ENCODE data around the gene LGMN.

The LGMN gene

DNA sequence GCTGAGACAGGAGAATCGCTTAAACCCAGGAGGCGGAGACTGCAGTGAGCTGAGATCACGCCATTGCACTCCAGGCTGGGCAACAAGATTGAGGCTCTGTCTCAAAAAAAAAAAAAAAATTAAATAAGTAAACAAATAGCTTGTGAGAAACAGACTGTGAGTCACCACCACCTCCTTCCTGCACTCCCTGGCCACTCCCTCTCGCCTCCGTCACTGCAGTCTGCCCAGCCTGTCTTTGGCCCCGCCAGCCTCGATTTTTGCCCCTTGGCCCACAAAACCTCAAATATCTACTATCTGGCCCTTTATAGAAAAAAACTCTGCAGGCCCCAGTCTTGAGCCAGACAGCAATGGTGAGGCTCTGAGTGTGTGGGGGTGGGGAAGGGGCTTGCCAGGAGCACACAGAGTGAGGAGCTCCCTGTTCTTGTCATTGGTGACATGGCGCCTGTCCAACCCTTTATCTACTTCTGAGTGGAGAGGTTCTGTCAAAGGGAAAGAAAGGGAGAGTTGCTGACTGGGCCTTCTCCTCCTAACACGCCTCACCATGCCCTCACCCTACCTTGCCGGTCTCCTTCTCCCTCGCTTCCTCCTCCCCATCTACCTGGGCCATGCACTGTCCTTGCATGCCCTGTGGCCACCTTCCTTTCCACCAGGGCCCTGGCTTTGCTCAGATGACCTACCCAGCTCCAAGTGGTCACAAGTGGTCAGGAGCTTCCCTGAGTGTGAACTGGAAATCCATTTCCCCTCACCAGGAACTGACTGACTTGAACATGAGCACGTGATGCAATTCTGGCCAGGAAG is 22.1 kb downstream of the LGMN start:
- no peak for DNase-seq (ENCODE audit: low read depth in 2 of 2)

DNA sequence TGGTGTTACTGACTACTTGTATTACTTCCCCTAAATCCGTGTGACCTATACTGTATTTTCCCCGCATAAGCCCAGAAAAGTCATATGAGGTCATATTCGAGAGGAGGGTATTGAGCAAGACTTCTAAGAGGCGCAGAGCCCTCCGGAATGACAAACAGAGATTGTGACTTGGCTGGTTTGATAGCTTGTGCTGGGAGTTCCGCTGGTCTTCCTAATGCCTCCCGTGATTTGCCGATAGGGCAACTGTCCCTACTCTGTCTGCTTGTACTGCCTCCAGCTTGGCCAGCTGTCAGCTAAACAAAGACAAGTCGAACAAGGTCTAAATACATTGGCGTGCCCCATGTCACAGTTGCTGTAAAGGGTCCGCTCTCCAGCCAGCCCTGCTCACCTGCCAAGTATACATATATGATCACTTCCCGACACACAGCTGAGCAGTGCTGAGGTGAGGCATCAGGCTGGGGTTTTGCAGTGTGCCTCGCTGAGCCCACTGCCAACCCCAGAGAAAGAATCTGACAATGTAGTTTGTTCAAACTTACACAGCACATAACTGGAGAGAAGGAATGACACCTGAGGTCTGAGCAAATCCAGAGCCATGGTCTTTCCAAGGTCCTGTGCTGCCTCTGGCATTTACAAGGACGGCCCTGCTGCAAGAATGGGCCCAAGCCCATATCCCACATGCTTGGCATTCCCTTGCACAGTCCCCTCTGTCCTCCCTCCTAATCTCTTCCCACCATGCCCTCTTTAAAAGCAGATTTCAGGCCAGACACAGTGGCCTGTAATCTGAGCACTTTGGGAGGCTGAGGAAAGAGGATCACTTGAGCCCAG is 23.7 kb downstream of the LGMN start:
- no peak for DNase-seq (ENCODE audit: low read depth in 2 of 2)

DNA sequence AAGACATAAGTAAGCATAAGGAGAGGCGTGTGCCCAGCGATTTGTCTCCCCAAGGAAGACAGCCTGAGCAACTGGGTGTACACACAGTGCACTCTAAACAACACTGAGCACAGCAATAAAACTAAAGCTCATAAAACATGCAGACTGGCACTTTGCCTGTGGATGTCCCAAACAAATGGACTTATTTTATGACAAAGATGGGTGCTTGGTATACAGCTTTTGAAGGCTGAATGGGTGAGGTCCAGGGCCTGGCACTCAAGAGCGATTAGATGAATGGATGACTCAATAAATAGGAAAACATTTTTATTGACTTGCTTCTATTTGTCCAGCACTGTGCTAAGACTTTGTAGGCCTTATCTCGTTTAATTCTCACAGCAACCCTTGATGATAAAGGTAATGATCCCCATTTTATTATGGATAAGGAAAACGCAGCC is 28.5 kb downstream of the LGMN start:
- no peak for DNase-seq (ENCODE audit: low read depth in 2 of 2)

DNA sequence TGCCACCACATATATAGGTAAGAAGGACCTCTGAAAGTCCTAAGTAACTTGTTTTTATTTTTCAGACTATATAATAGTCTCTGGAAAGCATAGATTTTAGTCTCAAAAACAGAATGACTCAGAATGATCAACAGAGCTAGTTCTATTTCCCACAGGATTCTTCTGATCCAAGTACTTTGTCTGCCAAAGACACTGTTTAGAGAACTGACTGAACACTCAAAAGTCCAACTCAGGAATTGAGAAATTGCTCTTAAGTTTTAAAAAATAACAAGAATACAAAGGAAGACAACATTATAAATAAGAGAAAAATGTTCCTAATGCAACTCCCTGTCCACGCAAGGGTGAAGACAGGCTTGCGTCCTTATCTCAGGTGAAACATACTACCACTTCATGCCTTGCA is 29.0 kb downstream of the LGMN start:
- no peak for DNase-seq (ENCODE audit: low read depth in 2 of 2)

DNA sequence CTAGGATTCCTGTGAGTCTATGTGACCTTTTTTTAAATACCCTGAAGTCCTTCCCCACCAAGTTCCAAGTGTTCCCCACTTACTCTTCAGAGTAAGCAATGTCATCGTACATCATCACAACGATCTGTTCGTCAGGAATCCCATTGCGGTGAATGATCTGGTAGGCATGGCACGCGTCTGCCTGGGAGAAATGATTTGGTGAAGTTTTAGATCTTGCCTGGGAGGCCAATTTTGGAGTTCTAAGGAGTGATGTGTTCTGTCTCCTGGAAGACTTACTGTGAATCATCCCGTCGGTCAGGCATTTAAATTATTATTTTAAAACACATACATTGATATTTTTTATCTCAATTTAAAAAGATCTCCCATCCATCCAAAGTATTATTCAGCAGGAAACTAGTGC is 29.8 kb downstream of the LGMN start:
- DNase-seq (ENCODE audit: low read depth in 2 of 2) = no peak

DNA sequence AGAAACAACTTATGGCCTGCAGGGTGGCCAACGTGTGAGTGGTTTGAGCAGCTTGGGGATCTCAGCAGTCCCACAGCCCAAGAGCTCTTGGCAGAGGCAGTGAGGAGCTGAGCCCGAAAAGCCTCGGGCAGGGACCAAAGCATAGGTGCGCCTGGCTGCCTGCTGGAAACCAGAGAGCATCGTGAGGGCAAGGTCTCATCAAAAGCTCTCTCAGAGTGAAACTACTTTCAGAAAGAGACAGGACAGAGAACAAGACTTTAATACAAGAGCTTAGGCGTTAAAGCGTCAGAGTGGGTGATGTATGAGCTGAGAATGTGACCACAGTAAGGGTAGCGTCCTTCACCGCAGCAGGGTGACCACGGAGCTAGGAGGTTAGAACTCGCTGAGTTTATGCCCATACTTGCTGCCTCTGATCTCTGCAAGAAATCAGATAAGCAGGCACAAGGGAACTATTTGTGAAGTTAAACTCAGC is 30.8 kb downstream of the LGMN start:
- DNase-seq (ENCODE audit: low read depth in 2 of 2) = no peak

DNA sequence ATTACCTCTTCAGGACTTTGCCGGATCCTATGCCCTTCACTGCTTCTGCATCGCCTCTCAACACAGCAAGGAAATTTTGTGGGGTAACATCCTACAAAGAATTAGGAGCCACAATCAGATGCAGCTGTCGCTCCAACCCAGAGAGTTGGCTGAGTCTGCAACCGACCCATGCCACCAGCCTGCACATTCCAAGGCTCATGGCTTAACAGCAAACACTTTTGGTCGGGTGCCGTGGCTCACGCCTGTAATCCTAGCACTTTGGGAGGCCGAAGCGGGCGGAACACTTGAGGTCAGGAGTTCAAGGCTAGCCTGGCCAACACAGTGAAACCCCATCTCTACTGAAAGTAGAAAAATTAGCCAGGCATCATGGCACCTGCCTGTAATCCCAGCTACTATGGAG is 32.3 kb downstream of the LGMN start:
- no peak for DNase-seq (ENCODE audit: low read depth in 2 of 2)

DNA sequence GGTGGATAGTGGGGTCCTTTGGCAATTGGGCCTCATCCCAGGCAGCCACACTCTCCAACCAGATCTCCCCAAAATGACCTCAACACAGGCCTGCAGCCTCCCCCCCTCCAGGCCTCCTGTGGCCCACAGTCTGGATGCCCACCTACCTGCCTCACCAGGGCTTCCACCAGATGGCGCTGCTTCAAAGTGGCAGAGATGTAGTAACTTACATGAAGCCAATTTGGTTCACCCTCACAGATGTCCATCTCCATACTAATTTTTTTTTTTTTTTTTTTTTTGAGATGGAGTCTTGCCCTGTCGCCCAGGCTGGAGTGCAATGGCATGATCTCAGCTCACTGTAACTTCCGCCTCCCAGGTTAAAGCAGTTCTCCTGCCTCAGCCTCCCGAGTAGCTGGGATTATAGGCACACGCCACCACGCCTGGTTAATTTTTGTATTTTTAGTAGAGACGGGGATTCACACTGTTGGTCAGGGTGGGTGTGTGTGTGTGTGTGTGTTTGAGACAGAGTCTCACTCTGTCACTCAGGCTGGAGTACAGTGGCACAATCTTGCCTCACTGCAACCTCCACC is 33.6 kb downstream of the LGMN start:
- DNase-seq (ENCODE audit: low read depth in 2 of 2) = peak; percentile 48 to 77

DNA sequence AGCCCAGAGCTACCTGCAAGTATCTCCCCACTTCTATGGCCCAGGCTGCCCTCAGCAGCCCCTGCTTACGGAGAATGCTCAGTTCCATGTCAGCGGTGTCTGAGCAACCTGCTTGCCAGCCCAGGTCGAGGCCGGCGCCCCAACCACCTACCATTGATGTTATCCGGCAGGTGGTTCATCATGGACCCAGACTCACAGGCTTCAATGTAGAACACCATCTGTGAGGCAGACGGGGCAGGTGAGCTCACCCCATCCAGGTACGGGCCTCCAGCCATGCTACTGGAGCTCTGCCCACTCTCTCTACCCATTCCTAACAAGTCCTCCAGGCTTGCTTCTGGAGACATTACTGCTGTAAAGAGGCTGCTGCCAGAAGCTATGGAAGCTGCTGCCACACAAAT is 35.8 kb downstream of the LGMN start:
- no peak for DNase-seq (ENCODE audit: low read depth in 2 of 2)

DNA sequence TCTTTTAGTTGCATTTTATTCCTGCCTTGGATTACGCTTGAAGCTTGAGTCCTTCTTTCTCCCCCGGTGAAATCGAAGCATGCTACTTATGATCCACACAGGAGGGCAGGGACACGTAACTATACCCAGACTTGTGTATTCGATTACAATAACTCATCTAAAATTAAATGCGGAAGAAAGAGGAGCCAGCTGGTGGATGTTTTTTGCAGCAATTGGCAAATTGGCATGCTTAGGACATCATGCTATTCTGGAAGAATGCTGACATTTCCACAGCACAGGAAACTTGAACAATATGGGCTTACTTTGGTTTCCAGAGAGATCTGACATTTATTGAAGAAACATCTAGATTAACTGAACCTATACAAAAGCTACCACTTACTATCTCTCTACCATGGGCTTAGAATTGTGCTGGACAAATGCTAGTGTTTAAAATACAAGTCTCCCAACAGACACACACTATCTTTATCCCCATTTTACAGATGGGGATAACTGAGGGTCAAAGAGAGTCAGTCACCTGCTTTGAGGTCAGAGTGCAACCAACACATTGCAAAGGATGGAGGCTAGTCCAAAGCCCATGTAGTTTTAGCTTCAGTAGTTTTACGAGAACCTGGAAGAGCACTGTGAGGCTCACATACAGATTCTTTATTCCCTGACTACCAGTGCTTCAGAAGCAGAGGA is 36.3 kb downstream of the LGMN start:
- DNase-seq (ENCODE audit: low read depth in 2 of 2) = no peak

DNA sequence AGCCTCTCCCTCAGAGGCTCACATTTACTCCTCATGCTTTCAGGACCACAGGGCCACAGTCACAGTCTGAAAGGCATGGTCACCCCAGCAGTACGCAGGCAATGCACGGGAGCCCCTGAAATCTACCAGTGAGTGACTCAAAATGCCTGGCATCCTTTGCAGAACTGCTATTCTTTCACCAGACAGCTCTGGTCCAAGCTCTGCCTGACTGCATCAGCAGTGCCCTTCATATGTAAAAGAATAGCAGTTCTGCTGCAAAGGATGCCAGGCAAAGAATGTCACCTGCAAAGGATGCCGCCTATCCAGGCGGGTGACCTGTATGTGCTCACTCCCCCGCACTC is 38.5 kb downstream of the LGMN start:
- no peak for DNase-seq (ENCODE audit: low read depth in 2 of 2)

DNA sequence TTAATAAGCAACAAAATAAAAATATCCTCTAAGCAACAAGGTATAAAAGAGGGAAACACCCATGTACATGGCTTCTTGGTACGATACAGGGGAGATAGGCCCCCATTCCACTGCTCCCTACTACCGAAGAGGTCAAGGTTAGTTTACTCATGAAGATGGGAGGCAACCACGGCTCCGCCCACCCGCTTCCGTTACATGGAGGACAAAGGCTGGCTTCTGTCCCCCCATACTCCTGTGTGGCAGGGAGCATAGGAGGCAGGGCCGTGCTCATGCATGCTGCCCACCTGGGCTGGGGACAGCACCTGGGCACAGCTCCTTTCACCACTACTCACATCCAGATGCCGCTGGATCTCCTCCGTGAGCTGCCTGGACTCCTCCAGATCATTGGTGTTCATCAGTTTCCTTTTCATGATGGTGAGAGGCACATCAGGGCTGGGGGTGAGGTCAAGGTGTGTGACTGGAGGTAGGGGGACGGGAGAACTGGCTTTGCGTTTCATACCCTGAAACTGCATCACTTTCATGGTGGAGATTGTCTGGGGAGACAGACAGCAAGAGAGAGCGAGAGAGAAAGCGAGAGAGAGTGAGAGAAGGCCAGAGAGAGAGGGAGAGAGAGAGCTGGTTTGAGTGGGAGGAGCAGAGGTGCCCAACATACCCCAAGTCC is 39.0 kb downstream of the LGMN start:
- no peak for DNase-seq (ENCODE audit: low read depth in 2 of 2)

DNA sequence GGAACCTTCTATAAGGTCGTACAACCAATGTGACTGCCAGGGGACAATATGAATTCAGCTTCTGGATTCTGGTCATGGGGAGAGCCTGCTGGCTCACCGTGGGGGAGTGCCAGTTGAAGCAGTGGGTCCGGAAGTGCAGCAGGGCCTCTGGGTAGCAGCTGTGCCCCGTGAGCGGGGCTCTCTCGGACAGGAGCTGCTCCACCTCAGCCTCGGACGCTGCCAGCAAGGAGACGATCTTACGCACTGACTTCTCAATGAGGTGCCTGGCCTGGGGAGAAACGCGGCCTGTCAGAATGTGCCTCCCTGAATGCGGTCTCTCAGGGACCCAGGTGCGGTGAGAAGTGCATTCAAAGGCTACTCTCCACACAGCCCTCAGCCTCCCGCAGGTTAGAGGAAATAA is 42.0 kb downstream of the LGMN start:
- DNase-seq (ENCODE audit: low read depth in 2 of 2) = no peak

DNA sequence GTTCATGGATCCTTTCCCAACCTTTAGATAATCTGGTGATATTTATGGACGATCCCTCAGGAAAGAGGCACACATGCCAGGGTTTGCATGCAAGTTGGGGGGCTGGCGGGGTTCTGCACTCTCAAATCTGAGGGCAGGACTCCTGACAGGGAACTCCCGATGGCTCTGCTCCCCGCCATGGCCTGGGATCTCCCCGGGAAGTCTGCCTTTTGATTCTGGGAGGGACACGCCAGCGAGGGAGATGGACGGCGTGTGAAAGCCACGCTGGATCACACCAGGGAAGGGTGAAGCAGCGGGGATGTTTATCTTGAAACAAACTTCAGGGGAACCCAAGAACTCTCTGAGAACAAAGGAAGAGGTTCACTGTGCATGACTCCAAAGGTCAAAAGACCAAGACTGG is 43.6 kb downstream of the LGMN start:
- DNase-seq (ENCODE audit: low read depth in 2 of 2) = no peak

DNA sequence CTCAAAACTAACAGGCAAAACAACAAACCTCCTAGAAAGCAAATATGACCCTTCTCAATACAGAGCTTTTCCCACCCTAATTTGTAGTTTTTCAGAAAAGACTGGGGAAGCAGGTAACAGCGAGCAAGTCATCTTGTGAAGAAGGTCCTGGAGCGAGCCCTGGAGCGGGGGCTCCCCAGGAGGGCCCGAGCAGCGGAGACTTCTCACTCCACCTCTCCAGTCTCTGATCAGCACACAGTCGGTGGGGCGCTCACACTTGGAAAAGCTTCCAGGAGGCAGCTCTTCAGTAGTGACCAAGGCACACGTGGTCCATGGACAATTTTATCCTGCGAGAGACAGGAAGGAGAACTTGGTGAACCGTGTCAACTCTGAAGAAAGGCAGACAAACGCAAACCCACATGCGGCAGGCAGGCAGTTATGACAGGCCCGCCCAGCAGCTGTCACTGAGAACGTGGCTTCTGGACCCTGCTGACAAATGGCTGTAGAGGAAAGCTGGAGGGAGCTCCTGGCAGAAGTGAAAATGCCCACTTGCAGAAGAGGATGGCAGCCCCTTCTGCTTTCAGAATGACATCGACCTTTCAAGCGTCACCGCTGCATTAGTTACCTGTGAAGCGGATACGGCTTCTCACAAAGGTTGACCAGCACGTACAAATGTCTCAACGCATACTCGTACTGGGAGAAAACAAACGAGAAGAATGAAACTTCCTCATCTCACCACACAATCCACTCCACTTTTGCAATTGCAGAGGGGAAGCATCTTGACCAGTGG is 44.2 kb downstream of the LGMN start:
- DNase-seq (ENCODE audit: low read depth in 2 of 2) = no peak

DNA sequence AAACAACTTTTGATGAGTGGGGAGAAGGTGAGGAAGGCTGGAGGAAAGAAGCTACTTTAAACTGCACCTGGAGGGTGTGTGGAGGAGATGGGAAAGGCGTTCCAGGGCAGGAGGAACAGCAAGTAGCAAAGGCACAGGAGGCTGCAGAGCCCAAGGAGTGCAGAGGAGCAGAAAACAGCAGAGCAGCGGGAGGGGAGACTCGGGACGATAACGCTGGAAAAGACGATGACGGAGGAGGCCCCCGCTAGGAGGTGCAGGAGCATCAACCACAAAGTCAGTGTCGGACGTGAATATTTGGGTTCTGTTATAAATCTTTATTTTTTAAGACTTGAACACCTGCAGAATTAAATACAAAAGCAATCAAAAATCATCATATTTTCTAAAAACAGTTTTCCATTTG is 44.9 kb downstream of the LGMN start:
- no peak for DNase-seq (ENCODE audit: low read depth in 2 of 2)

DNA sequence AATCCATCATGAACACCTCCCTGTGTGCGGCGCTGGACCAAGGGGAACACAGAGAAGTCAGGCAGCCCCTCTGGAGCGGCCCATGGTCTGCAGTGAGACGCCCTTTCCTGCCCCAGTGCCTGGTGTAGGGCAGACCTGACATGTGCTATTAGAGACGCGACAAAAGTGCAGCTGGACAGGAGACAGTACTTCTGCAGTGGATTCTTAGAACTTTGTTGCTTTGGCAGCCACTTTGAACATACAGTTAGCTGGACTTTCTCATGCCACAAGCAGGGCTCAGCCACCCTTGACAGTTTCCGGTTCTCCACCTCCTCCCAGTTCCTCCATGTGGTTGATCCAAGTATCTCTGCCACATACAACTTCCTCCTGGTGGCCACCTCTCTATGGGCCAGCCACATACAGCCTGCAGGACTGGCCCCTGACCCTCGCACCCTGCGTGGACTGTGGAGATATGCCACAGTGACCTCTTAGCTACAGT is 45.9 kb downstream of the LGMN start:
- no peak for DNase-seq (ENCODE audit: low read depth in 2 of 2)

DNA sequence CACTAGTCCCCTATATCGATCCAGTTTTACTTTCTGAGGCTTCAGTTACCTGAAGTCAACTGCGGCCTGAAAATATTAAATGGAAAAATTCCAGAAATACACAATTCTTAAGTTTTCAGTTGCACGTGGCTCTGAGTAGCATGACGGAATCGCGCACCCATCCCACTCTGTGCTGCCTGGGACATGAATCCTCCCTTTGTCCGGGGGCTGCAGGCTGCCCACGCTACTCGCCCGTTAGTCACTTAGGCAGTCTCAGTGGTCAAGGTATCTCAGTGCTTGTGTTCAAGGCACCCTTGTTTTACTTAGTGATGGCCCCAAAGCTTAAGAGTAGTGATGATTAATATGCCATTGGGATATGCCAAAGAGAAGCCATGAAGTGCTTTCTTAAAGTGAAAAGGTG is 46.6 kb downstream of the LGMN start:
- no peak for DNase-seq (ENCODE audit: low read depth in 2 of 2)

DNA sequence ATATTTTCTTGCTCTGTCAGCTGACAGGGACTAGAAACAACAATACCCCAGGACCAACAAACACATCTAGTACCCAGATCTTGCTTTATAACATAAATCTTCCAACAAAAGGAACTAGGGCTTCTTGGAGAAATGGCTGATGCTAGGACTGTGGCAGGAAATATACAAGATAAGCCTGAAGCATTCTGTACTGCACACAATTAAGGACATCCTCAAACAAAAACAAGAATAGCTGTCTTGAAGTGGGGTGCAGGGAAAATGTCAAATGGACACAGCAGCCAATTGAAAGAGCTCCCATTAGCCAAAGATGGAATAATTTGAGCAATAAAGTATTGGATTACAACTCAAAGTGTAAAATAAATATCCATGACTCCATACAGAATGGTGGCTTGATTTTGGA is 50.0 kb downstream of the LGMN start:
- no peak for DNase-seq (ENCODE audit: low read depth in 2 of 2)

DNA sequence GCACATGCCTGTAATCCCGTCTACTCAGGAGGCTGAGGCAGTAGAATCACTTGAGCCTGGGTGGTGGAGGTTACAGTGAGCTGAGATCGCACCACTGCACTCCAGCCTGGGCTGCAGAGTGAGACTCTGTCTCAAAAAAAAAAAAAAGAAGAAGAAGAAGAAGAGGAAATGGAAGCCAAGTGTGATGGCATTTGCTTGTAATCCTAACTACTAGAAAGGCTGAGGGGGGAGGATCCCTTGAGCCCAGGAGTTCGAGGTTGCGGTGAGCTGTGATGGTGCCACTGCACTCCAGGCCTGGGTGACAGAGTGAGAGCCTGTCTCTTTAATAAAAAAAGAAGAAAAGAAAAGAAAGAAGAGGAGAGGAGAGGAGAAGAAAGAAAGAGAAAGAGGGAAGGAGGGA is 52.1 kb downstream of the LGMN start:
- no peak for DNase-seq (ENCODE audit: low read depth in 2 of 2)

DNA sequence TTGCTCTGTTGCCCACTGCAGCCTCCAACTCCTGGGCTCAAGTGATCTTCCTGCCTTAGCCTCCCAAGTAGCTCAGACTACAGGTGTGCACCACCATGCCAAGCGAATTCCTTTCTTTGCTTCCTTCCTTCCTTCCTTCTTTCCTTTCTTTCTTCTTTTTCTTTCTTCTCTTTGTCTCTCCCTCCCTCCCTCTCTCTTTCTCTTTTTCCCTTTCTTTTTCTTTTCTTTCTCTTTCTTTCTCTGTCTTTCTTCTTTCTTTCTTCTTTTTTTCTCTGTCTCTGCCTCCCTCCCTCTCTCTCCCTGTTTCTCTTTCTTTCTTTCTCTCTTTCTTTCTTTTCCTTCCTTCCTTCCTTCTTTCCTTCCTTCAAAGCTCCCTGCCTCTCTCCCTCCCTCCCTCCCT is 52.9 kb downstream of the LGMN start:
- no peak for DNase-seq (ENCODE audit: low read depth in 2 of 2)

All from stimulated activated CD8-positive, alpha-beta memory T cell treated with anti-CD3 and anti-CD28 coated beads, Interleukin-7, amount 100 ng/mL, for 1 hour (primary cell).